ENCODE results near the gene PI4KA.
"Not testable (repeated sequence)": the region's sequence is repeated elsewhere in the genome, so short reads cannot be mapped to it uniquely, and the experiment has no call there.

Gene PI4KA

GRCh38 chr22:20776624-20777405, 81.8 kb downstream of the PI4KA start:
- DNase-seq (ENCODE audit: low read depth): no peak
- TF ChIP-seq CTCF (IDR thresholded peaks at IDR 0.05; ENCODE audit: low read length, missing control alignments): no peak
- no peak overlapping the region for H3K4me3 ChIP-seq (replicated peaks; ENCODE audit: low read depth, low read length)

- TF ChIP-seq CTCF (IDR thresholded peaks at IDR 0.05; ENCODE audit: low read length, missing control alignments): no peak
- no peak for DNase-seq (ENCODE audit: low read depth)
- no peak overlapping the region for H3K4me3 ChIP-seq (replicated peaks; ENCODE audit: low read depth, low read length)
Measured at GRCh38 chr22:20775342-20775895, 83.2 kb downstream of the PI4KA start.

GRCh38 chr22:20774882-20775281, 83.7 kb downstream of the PI4KA start:
- no peak for DNase-seq (ENCODE audit: low read depth)
- no peak overlapping the region for H3K4me3 ChIP-seq (replicated peaks; ENCODE audit: low read depth, low read length)
- TF ChIP-seq CTCF (IDR thresholded peaks at IDR 0.05; ENCODE audit: low read length, missing control alignments): no peak

GRCh38 chr22:20773793-20774212, 84.8 kb downstream of the PI4KA start, which contains the start of gene SERPIND1:
Gene SERPIND1, plus strand, starts transcription at chr22:20774113. Its CDS starts 5,200 bp downstream, at chr22:20779313.
- no peak for DNase-seq (ENCODE audit: low read depth)
- no peak for TF ChIP-seq CTCF (IDR thresholded peaks at IDR 0.05; ENCODE audit: low read length, missing control alignments)
- H3K4me3 ChIP-seq (replicated peaks; ENCODE audit: low read depth, low read length): no peak within 1 kb of the TSS

- no peak for DNase-seq (ENCODE audit: low read depth)
- no peak overlapping the region for H3K4me3 ChIP-seq (replicated peaks; ENCODE audit: low read depth, low read length)
- TF ChIP-seq CTCF (IDR thresholded peaks at IDR 0.05; ENCODE audit: low read length, missing control alignments): no peak
Measured at GRCh38 chr22:20771918-20772625, 86.5 kb downstream of the PI4KA start.

GRCh38 chr22:20769496-20769826, 89.2 kb downstream of the PI4KA start:
- not testable (repeated sequence) for DNase-seq (ENCODE audit: low read depth); H3K4me3 ChIP-seq (replicated peaks; ENCODE audit: low read depth, low read length)

- no peak for TF ChIP-seq CTCF (IDR thresholded peaks at IDR 0.05; ENCODE audit: low read length, missing control alignments)
- H3K4me3 ChIP-seq (replicated peaks; ENCODE audit: low read depth, low read length): no peak overlapping the region
- no peak for DNase-seq (ENCODE audit: low read depth)
Measured at GRCh38 chr22:20766530-20766929, 92.1 kb downstream of the PI4KA start.

Measured in fibroblast of pulmonary artery (primary cell).